ENCODE measurements around the gene ACTN1.
"Not testable (repeated sequence)": the region's sequence is repeated elsewhere in the genome, so short reads cannot be mapped to it uniquely, and the experiment has no call there.

The ACTN1 gene

DNA sequence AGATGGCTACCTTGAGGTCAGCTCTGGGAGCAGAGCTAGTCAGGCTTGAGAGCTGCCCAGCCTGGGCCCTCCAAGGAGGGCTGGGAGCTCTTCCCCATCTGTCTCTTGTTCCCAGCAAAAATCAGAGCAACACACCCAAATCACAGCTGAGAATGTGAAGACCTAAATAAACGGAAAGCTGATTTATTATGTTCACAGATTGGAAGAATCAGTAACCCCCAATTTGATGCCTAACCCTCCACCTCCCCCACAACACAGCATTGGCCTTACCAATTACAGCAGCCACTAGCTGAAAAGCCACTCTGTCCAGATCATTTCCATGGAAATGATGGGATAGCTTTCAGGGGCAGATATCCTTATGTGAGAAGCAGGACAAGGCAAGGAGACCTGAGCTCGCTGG is 7.1 kb upstream of the ACTN1 start:
- no peak for DNase-seq

DNA sequence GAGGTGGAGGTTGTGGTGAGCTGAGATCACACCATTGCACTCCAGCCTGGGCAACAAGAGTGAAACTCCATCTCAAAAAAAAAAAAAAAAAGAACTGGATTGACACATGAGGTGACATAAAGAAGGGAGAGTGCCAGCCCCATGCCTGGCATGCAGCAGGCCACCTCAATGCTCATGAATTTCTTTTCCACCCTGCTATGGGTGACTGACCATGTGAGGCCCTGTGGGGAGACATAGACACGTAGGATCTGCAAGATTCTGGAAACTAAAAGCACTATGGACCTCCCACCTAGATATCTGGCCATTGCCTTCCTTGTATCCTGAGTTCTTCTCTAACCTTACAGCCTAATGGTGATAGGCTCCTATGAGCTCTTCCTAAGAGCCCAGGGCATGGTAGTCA is 5.6 kb upstream of the ACTN1 start:
- no peak for DNase-seq

DNA sequence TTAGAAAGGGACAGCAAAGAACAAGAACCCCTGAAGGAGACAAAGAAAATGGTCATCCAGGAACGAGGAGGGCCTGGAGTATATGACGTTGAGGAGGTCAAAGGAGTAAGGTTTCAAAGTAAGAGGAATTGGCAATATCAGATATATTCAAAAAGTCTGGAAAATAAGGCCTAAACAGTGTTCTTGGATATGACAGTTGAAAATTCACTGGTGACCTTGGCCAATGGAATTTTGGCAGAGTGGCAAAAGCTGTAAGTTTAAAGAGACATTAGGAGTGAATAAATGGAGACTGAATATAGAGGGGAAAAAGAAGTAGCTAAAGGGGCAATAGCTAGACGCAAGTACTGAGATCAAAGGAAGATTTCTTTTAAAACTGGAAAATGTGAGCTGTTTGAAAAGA is 4.1 kb upstream of the ACTN1 start:
- DNase-seq: no peak

DNA sequence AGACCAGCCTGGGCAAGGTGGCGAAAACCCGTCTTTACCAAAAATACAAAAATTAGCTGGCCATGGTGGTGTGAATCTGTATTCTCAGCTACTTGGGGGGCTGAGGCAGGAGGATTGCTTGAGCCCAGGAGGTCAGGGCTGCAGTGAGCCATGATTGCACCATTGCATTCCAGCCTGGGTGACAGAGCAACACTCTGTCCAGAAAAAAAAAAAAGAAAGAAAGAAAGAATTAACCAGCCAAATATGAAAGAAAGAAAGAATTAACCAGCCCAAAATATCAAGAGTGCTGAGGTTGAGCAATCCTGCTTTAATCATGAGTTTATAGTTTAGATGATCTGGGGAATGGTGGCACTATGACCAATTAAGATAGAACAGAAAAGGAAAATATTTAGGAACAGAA is 3.5 kb upstream of the ACTN1 start:
- no peak for DNase-seq

DNA sequence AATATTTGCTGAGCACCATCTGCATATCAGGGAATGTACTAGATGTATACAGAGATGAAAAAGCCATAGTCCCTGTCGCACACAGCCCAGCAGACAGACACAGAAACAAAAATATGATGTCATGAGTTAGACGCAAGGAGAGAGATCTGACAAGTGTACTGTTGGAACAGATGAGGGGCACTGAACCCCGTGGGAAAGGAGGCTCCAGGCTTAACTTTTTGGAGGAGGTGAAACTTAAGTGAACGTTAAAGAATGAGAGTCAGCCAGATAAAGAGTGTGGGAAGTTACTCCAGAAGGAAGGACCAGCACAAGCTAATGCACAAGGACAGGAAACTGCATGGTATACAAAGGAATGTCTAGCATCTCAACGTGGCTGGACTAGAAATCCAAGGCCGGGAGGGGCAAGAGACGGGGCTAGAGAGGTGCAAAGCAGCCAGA is 2.5 kb upstream of the ACTN1 start:
- no peak for DNase-seq

DNA sequence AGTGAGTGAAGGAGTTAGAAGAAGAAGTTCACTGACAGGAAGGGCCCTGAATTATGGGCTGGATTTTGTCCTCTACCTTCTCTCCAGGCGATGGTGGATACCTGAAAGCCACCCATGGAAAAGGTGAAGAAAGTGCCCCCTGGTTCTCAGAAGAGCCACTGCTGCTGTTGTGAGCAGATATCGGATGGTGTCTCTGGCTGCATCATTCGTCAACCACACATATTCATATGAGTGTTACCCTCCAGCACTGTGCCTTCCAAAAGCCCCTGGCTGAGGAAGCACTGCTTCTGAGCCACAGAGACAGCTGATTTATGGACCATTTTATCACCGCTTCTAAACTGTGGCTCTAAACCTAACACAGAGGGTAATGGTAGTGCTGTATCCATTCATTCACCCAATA is 2.0 kb upstream of the ACTN1 start:
- DNase-seq: no peak

DNA sequence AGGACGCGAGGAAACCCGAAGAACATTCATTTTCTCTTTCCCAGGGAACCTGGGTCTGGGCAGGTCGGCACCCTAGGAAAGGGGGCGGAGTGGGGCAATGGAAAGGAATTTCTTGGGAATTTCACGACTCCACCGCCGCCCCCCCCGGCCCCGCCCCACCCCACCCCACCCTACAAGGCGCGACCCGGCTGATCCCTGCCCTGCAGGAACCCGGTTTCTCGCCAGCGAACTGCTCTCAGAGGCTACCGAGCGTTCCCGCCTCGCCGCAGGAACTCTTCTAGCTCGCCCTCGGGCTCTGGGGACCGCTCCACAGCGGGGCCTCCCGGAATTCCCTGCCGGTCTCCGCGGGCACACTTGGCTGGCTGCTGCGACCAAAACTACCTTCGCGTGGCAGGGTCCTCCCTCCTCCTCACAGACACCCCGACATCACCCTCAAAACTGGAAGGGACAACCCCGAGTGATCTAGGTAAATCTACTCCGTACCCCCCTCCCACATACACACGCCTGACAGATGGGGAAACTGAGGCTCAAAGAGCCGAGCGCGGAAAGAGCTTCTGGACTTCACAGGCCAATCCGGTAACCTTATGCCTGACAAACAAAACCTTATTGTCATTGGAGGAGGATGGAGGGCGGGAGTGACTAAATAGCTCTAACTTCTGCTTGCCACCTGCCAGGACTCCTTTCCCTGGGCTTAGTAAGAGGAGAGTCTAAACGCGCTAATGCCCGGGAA is 785 bp upstream of the ACTN1 start:
- no peak for DNase-seq

DNA sequence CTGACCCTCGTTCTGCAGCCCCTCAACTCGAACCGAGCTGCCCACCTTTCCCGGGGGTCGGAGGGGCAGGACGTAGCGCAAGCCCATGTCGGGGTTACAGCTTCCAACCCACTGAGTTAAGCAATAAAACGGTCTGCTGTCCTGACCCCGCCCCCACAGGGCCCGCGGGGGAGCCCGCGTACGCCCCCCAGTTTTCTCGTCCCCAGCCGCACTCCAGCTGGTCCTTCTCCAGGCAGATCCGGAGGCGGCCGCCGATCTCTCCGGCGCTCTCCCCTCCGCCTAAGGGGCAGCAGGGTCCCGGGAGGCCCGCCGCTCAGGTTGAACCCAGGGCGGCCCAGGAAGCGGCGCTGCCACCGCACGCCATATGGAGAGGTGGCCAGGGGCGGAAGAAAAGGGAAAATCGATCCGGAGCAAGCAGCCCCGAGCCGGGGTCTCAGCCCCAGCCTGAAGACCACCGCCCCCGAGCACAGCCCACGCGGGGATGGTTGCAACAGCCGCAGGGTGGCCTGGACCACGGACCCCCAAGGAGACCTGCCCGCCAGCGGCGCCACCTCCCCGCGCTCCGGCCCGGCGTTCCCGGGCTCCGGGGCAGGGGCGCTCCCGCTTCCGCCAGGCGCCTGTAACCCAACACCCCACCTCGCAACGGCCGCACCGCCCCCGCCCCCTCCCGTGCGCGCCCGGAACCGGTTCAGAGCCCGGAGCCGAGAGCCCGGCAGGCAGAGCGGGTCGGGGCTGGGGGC is 760 bp downstream of the ACTN1 start:
- peak; percentile 26 to 30 for DNase-seq

DNA sequence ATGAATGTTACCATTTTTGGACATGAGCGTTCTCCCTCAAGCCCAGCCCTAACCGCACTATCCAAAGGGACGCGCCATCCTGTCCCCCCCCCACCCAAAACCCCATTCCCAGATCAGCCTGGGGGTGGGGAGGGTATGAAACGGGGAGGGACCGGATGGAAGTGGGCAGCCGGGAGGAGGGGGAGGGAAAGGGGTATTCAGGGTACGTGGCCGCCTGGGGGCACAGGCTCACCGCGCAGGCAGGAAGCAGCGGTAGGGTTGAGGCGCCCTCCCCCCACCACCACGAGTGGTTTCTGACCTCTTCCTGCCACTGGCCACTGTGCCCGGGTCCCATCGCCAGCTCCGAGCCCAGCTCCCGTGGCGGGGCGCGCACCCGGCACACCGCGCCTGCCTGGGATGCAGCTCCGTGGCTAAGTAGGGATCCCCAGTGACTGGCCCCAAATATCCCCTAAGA is 1.4 kb downstream of the ACTN1 start:
- peak; percentile 43 to 47 for DNase-seq

DNA sequence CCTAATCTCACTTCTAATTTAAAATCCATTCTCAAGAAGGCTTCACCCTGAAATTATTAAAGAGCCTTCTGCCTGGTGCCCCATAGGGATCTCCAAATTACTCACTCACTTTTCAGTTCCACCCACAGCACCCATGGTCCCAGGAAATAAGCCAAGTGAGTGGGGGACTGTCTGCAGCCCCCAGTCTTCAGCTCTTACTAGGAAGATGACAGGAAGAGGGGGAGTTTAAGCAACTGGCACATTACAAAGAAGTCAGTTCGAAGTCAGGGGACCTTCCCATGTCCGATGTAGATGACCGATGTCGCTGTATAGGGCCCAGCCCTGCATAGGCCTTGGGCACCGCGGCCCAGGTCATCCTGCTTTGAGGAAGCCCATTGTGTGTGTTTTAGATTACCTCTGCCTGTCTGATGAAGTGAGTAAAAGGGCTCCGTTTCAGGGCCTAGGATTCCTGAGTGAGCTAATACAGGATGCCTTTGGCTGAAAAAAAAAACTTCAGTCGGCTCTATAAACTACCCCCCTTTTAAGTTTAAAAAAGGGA is 1.9 kb downstream of the ACTN1 start:
- DNase-seq: peak in 1 of 2 donors; percentile 22

DNA sequence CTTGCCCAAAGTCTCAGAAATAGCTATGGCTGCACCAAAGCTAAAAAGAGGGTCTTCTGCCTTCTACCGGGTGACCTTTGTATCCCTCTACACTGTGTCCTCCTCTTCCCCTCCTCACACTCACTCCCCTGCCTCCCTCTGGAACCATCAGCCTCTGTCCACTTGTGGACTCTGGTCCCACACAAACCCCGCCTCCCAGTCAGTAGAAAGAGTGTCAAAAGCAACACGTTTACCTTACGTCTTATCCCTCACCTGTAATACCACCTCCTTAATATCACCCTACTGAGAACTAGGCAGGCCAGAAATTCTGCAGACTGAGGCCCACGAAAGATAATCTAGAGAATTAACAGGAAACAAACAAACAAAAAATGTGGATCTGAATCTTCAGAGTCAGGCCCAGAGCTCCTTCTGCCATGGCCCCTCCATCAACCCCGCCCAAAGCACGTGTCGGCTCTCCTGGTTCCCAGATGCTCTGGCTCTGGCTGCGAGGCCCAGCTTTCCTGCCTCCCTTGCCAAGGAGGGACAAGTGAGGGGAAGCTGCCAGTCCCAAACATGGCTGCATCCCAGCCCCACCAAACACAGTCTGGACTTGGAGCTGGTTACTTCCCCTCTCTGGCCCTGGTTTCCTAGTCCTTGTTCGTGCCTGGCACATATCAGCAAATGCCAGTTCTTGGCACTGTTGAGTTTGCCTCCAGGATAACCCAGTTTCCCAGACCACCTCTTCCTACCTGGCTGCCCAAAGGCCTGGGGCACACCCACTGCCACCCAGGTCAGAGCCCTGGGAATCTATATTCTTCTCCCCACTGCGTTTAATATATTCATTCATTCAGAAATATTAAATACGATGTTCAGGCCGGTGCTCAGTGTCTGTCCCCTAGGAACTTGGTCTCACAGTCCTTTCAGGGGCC is 2.7 kb downstream of the ACTN1 start:
- DNase-seq: no peak

DNA sequence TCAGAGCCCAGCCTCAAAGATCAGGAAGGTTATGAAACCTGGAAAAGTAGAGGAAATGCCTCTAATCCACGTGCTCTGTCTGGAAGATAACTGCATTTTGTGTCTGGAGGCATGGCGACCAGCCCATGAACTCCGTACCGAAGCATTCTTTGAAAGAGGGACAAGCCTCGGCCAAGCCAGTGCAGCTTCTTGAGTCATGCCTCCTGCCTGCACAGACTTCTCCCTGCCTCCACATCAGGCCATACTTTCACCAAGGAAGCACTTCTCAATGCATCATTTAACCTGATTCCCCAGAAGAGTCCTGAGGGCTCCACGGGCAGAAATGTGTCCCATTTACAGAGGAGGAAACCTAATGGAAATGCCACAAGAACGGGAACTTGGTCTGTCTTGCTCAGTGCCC is 3.4 kb downstream of the ACTN1 start:
- no peak for DNase-seq

DNA sequence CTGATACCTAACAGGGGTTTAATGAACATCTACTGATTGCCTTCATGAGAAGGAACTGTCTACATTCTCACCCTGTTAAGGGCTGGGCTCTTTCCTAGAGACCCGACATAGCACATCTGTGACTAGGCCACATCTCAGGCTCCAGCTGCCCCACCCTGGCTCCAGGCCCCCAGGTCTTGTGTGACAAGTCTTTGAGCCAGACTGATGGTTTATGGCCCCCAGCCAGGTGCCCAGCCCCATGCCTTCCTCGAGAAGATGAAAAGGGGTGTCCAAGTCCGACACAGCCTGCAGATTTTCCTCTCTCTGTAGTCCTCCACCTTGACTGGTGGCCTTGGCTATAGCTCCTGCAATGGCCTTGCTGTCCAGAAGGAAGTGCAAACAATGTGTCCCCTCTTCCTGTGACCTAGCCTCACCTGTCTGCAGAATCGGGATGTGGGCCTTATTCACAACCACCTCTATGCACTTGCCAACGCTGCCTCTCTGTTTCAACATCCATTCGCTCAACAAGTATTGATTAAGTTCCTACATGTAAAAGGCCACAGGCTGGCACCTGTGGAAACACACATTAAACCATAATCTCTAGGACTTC is 4.2 kb downstream of the ACTN1 start:
- no peak for DNase-seq

DNA sequence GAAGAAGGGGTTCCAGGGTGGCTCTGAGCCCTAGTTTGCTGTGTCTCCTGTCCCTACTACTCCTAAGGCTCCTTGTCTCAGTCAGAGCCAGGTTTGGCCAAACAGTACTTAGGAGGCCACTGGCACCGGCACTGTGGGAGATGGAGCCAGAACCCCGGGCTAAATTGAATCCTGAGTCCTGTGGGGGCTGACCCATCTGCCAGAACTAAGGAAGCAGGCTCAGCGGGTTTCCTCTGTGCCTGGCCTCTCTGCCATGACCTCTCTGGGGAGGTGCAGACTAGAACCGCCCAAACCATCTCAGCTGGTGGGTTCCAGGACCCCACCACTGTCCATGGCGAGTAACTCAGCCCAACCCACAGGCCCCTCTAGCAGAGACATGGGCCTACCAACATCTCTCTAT is 5.5 kb downstream of the ACTN1 start:
- no peak for DNase-seq

DNA sequence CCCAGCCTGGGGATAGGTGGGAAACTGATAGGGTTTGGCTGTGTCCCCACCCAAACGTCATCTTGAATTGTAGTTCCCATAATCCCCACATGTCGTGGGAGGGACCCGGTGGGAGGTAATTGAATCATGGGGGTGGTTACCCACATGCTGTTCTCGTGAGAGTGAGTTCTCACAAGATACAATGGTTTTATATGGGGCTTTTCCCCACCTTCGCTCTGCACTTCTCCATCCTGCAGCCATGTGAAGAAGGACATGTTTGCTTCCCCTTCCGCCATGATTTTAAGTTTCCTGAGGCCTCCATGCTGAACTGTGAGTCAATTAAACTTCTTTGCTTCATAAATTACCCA is 5.9 kb downstream of the ACTN1 start:
- not testable (repeated sequence) for DNase-seq

DNA sequence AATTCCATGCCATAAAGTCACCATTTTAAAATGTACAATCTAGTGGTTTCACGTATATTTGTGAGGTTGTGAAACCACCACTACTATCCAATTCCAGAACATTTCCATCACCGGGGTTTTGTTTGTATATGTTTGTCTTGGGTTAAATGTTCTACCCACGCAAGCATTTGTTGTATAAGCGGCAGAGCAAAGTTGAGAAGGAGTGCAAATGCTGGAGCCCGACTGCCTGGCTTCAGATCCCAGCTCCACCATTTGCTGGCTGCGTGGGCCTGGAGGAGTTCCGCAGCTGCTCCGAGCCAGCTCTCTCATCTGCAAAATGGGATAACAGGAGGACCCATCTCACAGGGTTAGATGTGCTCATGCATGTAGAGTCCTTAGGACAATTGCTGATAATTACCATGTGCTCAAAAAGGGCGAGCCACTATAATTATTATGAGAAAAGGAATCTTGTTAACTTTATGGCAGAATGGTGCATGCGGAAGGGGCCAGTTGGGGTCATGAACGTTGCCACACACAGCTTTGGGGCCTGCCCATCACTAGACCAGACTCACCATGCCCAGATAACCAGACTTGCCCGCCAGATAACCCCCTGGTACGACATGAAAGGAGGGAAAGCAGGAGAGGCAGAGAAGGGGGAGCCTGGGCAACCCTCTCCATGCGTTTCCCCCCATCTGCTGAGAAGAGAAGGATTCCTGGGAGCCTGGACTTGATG is 6.4 kb downstream of the ACTN1 start:
- DNase-seq: no peak

DNA sequence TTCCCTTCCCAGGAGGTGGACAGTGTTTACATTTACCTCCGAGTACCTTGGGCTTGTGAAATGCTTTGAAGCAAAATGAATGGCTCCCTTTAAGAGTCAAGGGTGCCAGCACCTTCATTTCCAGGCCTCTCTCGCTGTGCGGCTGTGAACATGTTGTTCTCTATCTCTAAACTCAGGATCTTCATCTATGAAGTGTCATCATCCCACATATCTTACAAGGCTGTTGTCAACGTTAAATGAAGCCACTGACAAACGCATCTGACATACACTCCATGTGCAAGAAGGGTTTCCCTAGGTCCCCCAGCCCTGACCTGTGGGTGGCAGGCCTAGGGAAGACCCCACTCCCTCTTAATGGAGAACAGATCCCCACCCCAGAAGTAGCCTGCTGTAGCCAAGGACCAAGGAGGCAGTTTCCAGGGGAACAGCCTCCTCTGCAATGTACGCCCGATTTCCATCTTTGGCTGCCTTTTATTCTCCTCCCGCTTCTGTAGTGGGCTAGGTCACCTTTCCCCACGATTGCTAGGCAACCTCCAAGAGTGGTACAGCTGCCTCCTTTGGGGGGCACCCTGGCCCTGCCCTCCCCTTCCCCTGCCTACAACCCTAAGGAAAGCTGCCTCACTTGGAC is 7.6 kb downstream of the ACTN1 start:
- DNase-seq: no peak

DNA sequence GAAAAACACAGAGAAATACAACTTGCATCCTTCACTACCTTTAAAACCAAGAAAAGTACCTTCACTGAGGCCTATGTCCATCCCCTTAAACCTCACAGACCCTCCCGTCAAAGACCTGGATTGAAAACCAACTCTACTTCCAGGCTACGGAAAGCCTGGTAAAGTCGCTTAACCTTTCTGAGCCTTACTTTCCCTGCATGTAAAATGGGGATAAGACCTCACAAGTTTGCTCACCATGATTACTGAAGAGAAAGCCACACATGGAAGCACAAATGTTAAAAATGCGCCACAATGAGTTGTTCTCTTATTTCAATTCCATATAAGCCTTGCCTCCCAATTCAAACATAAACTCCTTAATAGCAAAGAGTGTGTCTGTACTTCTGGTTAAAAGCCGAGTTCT is 8.4 kb downstream of the ACTN1 start:
- no peak for DNase-seq

DNA sequence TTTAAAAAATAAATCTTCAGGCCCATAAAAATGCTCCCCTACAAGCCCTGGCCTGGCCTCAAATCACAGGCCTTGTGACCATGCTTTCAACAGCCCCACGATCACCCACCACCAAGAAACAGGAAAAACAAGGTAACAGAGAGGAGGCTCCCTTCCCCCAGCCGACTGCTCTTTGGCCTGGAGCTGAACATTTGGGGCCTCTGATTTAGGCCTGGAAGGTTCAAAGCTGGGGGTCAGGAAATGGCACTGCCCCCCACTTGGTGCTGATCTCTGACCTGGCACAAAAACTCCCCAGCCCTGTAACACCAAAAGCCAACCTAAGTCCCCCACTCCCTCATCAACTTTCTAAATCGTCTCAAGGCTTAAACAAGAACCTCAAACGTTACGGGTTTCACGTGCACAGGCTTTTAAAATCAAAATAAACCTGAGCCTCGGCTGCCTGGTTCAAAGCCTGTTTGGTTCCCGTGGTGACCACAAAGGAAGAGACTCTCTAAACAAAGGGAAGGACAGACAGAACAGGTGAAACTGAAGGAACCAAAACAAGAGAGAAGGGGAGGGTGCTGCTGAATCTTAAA is 9.0 kb downstream of the ACTN1 start:
- peak; percentile 68 to 76 for DNase-seq

DNA sequence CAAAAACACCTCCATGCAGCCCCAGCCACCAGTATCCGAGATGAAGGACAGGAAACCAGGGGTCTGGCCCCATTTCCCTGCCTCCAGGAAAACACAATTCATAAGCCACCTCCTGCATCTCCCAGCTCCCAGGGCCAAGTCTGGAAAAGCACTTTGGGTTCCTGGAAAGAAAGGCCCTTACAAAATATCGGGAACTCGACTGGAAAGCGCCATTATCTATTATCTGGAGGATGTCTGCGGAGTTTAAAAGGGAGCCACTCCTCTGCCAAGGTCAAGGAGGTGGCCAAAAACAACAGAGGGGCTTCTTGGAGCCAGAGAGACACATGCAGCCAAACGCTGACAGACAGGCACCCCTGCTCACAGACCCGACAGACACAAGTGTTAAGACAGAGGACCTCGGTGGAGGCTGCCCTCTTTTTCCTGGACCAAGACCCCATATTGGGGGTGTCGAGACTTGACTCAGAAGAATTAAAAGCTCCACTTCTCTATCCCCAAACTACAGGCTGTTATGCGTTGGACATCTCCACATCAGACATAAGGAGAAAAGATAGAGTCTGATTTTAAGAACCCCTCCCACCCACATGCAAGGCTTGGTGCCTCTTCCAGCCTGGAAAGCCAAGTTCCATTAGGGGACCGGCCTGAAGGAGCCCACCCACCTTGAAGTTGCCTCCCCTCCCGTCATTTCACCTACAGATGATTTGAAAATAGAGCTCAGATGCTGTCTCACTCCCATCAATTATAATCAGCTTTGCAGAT is 9.6 kb downstream of the ACTN1 start:
- DNase-seq: no peak

DNA sequence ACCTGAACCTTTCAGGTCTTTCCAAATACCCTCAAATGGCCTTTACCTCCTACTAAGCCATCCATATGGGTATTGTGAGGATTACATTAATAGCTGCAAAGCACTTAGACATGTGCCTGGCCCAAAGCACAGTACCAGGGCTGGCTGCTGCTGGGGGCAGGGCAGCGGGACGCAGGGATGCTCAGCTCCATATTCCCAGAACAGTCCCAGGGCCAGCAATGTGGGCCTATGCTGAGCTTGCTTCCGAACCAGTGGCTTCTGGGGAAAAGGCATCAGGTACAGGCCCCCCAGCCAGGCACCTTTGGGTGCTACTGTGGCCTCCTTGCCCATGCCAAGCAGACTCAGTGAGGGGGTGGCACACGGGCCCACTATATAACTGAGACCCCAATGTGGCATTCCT is 10.4 kb downstream of the ACTN1 start:
- no peak for DNase-seq

All from CD4-positive, alpha-beta T cell treated with Interleukin-4 for 1 hour (primary cell).